ENCODE measurements around the gene SEMA7A.

The SEMA7A gene

GRCh38 chr15:74423431-74424257, 10.1 kb downstream of the SEMA7A start:
- TF ChIP-seq CTCF (IDR thresholded peaks at IDR 0.05), result no peak

GRCh38 chr15:74422652-74423430, 10.9 kb downstream of the SEMA7A start:
- TF ChIP-seq CTCF (IDR thresholded peaks at IDR 0.05), result no peak

DNA sequence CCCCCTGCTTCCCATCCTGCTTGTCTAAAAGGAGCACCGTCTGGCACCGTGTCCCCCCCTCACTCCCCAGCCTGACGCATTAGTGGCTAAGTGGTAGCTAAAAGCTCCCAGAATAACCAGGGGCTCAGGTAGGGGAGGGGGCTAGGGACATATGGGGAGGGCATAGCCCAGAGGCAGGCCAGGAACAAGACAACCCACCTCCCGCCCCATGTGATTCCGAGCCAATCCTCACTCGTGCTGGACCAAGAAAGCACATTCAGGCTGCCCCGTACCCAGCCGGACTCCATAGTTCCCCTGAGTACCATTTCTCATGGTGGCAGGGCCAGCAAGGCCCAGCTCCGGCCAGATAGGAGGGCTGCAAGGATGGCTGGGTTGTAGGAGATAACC, 11.5 kb downstream of the SEMA7A start:
- TF ChIP-seq CTCF (IDR thresholded peaks at IDR 0.05), result no peak

GRCh38 chr15:74421302-74422245, 12.2 kb downstream of the SEMA7A start:
- no peak for TF ChIP-seq CTCF (IDR thresholded peaks at IDR 0.05)

- TF ChIP-seq CTCF (IDR thresholded peaks at IDR 0.05), result no peak
Measured at GRCh38 chr15:74420193-74420905, 13.4 kb downstream of the SEMA7A start.

DNA sequence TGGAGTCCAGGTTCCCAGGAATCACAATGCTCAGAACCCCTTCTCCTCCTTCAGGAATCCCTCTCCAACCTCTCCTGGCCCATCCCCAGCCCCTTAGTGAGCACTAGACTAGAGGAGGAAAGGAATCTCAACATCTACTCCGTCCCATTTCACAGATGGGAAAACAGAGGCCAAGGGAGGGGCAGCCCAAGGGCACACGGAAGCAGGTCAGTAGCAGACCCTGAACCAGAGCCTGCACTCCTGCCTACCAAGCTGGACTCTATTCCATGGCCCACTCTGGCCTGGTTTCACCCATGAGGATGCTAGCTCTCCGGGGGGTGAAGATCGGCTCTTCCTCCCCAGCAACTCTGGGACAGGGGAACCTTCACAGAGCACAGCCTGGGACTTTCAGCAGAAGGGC, 14.3 kb downstream of the SEMA7A start:
- no peak for TF ChIP-seq CTCF (IDR thresholded peaks at IDR 0.05)

Measured in LNCAP (cell line).